GM21619 (cell line): ENCODE data around the gene CCNF.

Experiments used
- ATAC-seq: cut with Tn5 transposase; IDR thresholded peaks from one replicate; pipeline ENCODE4 v1.9.1; 2021; ENCODE audit not compliant: unreplicated experiment

The CCNF gene

GRCh38 chr16:2483939-2484897 lies 55.0 kb downstream of the CCNF start:
- no peak for ATAC-seq

DNA sequence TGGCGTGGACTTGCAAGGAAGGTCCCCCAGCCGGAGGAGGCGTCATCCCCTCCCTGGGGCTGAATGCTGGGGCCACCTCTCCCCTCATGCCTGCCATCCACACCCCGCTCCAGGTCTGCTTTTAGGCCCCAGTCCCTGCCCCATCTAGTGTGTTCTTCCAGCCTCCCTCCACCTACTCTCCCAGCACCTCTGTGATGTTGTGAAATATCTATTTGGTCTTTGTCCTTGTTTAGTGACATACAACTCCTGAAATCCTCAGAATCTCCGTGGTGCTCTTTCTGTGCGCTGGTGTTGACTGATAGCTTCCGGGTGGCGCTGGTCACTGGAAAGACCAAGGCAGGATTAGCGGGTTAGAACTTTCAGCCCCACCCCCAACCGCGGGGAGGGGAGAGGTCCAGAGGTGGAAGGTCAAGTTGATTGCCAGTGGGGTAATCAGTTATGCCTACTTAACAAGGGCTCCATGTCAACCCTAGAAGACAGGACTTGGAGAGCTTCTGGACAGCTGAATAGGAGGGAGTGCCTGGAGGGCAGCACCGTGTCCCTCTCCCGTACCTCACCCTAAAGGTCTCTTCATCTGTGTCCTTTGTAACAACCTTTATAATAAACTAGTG lies 55.8 kb downstream of the CCNF start:
- ATAC-seq: no peak

DNA sequence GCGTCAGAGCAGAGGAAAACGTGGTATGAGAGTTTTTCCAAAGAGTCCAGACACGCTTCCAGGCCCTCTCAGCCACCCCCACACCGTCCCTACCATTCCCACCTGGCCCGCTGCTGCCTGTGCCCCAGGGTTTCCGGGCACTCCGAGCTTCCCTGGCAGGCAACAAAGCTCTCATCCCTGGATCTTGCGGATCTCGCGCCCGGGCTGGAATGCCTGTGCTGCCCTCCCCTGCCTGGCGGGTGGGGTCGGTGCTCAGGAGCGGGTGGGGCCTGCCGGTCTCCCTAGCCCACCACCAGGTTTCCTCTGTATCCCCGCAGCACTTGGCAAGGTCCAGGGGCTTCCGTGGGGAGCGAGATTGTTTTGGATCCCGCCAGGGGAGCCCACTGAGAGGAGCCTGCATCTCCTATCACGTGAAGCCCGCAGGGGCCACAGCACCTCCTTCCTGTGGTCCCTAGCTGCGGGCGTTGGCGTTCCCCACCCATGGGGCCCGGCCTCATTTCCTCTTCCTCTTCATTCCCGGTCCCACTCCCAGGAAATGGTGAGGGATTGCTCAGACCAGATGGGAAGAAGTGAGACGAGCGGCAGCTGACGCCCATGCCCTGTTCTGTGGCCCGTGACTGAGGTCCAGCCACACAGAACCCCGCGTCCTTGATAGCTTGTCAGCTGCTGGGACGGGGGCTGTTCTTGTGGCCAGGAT lies 56.7 kb downstream of the CCNF start:
- ATAC-seq: no peak

- peak; percentile 67 for ATAC-seq
Measured at GRCh38 chr16:2486645-2487516, 57.6 kb downstream of the CCNF start.

- no peak for ATAC-seq
Measured at GRCh38 chr16:2487517-2487842, 58.2 kb downstream of the CCNF start.

DNA sequence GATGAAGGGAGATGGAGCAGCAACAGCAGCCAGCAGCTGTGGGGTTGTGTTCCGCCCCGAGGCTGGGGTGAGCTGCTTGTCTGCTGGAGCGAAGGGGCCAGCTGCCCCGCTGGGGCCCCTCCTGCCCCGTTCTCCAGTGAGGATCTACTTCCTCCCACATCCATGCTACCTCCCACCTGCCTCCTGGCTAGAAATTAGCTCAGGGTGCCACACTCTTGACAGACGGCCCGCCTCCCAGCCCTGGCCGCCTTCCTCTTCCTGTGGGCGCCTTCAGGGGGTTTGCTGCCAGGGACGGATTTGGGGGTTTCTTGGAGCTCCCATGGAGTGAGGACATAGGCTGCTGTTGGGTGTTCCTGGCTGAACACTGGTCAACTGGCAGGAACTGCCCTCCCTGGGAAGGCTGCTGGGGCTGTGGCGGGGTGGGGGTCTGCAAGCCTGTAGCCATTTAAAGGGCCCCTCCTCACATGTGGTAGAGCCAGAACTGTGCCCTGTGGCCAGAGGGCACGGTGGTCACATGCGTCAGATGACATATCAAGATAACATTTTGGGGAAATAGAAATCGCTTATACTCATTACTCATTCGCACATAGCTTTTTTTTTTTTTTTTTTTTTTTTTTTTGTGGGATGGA lies 58.8 kb downstream of the CCNF start:
- ATAC-seq: no peak

DNA sequence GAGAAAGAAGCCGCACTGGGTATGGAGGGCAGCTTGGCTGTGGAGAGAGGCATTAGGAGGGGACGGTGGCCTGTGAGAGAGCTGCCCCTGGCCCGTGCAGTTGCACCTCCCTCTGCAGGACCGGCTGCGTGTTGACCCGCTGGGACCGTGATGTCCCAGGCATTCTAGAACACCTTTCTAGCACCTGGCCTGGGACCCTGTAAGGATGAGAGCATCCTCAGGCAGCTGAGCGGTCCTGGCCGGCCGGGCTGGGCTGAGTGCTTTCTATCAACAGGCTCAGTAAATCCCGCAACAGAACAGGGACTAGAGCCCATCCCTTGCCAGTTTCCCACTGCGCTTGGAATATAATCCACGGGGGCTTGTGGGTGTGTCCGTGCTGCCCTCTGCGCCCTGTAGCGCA lies 60.3 kb downstream of the CCNF start:
- no peak for ATAC-seq

GRCh38 chr16:2490190-2491105 lies 61.2 kb downstream of the CCNF start:
- no peak for ATAC-seq

- ATAC-seq: no peak
Measured at GRCh38 chr16:2492292-2492691, 63.0 kb downstream of the CCNF start.

DNA sequence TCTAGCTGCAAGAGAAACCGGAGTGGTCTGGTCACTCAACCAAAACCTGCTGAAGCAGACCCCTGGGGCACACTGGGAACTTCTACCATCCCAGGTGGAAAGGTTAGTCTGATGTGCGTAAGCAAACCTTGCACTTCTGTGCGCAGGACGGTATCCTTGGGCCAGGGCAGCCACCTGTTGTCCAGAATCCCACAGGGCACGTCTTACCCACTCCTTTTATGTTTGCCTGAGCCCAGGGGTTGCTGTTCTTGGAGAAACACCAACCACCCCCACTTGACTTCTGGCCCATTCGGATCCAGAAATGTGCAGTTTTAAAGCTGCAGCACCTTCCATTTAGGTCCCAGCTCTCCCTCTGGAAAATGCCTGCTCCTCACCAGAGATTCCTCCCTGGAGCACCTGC lies 64.4 kb downstream of the CCNF start:
- ATAC-seq: no peak

DNA sequence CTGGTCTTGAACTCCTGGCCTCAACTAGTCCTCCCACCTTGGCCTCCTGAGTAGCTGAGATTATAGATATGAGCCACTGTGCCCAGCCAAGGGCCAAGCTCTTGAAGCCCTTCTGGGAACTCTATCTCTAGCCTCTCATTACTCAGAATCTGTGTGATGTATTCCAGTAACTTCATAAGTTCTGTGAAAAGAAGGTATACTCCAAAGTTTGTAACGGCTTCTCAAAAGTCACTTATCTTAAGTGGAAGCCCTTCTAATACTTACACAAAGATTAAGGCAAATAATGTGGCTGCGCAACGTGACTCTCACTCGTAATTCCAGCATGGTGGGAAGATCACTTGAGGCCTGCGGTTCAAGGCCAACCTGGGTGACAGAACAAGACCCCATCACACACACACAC lies 65.4 kb downstream of the CCNF start:
- no peak for ATAC-seq

DNA sequence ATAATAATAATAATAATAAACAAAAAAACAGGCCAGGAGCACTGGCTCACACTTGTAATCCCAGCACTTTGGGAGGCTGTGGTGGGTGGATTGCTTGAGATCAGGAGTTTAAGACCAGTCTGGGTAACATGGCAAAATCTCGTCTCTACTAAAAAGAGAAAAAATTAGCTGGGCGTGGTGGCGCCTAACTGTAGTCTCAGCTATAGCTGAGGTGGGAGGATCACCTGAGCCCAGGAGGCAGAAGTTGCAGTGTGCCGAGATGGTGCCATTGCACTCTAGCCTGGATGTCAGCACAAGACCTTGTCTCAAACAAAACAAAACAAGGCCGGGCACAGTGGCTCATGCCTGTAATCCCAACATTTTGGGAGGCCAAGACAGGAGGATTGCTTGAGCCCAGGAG lies 65.8 kb downstream of the CCNF start:
- no peak for ATAC-seq

GRCh38 chr16:2496223-2497115 lies 67.2 kb downstream of the CCNF start:
- no peak for ATAC-seq

GRCh38 chr16:2497116-2497630 lies 67.9 kb downstream of the CCNF start:
- ATAC-seq: no peak

DNA sequence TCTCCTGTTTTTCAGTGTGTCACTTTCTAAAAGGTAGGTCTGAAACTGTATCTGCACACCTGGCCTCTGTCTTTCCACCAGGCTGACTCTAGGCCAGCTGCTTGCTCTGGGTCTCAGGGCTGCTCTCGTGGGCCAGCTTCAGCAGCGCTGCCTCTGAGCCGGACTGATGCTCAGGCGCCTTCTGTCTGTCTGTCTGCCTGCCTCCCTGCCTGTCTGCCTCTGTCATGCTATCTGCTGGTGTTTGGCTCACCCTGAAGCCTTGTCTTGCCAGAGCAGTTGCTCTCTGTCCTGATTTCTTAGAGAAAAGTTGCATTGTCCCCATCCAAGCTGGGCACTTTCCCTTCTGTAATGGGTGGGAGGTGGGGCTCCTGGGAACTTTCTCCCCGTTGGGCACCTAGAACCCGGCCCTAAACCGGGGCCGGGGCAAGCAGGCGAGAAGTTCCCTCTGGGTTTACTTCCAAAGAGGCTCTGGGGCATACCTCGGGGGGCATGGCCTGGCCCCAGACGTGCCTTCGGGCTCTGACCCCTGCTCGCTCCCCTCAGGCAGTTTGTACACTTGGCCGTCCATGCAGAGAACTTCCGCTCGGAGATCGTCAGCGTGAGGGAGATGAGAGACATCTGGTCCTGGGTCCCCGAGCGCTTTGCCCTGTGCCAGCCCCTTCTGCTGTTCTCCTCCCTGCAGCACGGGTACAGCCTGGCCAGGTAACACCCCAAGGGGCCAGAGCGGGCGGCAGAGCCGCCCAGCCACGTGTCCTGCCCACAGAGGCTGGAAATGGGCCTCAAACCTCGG lies 68.6 kb downstream of the CCNF start:
- no peak for ATAC-seq

- ATAC-seq: no peak
Measured at GRCh38 chr16:2498531-2499253, 69.4 kb downstream of the CCNF start.

DNA sequence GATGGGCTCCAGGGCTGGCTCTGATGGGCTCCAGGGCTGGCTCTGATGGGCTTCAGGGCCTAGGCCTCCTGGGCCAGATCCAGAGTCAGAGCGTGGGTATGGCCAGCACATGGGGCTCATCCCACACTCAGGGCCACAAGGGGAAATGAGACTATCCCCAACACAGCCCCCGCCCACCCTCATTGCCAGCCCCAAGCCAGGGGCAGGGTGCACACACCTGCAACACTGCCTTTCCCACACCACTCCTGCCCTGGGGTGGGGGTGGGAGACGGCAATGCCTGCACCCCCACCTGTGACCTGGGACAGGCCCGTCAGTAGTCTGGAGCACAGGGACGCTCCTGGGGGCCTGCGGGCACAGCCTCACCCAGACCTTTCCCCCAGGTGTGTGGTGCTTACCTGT lies 70.2 kb downstream of the CCNF start:
- ATAC-seq: no peak
